B cell (primary cell): ENCODE results near the gene SASH1.

Experiments used
- EZH2 ChIP-seq: IDR thresholded peaks from 2 replicates; pipeline ENCODE4 v1.6.1; 2012; ENCODE audit warnings: borderline replicate concordance, low read depth, mild to moderate bottlenecking, moderate library complexity, low read length; ENCODE audit not compliant: insufficient read depth, poor library complexity, severe bottlenecking
- TF ChIP-seq, protein P1 (sequence below): fragments of 200-600 bp; IDR thresholded peaks from one replicate; pipeline ENCODE4 v1.8.0; 2022; ENCODE audit warnings: antibody characterized with exemption, mild to moderate bottlenecking

DNA sequence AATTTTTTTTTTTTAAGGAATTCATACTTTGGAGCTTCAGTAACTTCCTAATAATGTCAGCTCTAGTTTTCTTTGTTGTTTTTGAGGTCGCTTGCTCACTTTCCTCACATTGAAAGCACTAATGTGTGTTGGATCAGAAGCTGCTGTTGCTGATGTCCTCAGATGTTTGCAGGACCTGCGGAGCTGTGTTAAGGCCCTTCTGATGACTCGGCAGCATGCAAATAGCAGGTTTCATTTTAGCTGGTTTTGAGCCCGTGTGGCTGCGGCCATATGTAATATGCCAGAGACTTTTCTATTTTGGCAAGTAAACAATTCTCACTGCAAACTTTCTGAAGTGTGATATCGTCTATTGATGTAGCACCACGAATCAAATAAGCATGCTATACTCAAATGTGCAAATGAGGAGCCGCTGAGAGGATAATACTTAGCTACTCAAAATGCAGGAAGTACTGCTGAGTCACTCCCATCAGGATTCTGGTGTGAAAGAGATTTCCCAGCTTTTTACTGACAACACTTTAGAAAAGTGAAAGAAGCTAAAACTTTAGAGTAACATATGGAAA is 187.8 kb downstream of the SASH1 start:
- TF ChIP-seq, protein P1, sequence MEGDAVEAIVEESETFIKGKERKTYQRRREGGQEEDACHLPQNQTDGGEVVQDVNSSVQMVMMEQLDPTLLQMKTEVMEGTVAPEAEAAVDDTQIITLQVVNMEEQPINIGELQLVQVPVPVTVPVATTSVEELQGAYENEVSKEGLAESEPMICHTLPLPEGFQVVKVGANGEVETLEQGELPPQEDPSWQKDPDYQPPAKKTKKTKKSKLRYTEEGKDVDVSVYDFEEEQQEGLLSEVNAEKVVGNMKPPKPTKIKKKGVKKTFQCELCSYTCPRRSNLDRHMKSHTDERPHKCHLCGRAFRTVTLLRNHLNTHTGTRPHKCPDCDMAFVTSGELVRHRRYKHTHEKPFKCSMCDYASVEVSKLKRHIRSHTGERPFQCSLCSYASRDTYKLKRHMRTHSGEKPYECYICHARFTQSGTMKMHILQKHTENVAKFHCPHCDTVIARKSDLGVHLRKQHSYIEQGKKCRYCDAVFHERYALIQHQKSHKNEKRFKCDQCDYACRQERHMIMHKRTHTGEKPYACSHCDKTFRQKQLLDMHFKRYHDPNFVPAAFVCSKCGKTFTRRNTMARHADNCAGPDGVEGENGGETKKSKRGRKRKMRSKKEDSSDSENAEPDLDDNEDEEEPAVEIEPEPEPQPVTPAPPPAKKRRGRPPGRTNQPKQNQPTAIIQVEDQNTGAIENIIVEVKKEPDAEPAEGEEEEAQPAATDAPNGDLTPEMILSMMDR = no peak
- TF ChIP-seq EZH2 = no peak
